GM19193 (cell line): ENCODE measurements around the gene NOL9.

ENCODE experiments used
- POLR2A ChIP-seq: IDR thresholded peaks from 4 replicates; pipeline ENCODE4 v1.6.1; 2011; ENCODE audit not compliant: insufficient read depth, insufficient read length; ENCODE audit errors: extremely low read depth

NOL9 gene

DNA sequence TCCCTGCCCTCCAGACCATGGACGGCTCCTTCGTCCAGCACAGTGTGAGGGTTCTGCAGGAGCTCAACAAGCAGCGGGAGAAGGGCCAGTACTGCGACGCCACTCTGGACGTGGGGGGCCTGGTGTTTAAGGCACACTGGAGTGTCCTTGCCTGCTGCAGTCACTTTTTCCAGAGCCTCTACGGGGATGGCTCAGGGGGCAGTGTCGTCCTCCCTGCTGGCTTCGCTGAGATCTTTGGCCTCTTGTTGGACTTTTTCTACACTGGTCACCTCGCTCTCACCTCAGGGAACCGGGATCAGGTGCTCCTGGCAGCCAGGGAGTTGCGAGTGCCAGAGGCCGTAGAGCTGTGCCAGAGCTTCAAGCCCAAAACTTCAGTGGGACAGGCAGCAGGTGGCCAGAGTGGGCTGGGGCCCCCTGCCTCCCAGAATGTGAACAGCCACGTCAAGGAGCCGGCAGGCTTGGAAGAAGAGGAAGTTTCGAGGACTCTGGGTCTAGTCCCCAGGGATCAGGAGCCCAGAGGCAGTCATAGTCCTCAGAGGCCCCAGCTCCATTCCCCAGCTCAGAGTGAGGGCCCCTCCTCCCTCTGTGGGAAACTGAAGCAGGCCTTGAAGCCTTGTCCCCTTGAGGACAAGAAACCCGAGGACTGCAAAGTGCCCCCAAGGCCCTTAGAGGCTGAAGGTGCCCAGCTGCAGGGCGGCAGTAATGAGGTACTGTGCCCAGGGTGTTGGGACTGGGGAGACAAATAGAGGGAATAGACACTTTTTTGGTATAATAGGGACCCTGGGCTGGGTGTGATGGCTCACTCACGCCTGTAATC, 26.5 kb upstream of the NOL9 start:
- TF ChIP-seq POLR2A, result no peak

DNA sequence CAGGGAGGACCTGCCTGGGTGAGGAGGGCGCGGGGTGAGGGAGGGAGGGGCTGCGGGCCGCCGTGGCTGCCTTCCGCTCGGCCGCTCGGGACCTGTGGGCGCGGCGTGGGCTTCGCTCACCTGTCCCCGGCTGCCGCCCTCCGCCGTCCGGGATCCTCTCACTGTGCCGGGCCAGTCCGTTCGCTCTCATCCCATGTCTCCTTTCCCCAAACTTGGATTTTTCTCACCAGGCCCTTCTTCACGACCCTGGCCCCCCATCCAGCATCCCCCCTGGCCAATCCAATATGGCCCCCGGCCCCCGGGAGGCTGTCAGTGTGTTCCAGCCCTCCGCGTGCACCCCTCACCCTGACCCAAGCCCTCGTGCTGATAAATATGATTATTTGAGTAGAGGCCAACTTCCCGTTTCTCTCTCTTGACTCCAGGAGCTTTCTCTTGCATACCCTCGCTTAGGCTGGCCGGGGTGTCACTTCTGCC, 25.8 kb upstream of the NOL9 start:
- TF ChIP-seq POLR2A, result no peak

DNA sequence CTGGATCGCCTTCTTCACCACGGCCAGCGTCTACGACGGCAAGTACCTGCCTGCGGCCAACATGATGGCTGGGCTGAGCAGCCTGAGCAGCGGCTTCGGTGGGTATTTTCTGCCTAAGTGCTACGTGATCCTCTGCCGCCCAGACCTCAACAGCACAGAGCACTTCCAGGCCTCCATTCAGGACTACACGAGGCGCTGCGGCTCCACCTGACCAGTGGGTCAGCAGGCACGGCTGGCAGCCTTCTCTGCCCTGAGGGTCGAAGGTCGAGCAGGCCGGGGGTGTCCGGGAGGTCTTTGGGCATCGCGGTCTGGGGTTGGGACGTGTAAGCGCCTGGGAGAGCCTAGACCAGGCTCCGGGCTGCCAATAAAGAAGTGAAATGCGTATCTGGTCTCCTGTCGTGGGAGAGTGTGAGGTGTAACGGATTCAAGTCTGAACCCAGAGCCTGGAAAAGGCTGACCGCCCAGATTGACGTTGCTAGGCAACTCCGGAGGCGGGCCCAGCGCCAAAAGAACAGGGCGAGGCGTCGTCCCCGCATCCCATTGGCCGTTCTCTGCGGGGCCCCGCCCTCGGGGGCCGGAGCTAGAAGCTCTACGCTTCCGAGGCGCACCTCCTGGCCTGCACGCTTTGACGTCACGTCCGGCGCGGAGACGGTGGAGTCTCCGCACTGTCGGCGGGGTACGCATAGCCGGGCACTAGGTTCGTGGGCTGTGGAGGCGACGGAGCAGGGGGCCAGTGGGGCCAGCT, 25.2 kb upstream of the NOL9 start, which contains the start of gene ZBTB48:
ZBTB48 (plus strand) TSS at position 621 of the 745 bp plus-strand sequence. CDS start 616 bp downstream, outside the sequence.
- peak; percentile 96 for TF ChIP-seq POLR2A

DNA sequence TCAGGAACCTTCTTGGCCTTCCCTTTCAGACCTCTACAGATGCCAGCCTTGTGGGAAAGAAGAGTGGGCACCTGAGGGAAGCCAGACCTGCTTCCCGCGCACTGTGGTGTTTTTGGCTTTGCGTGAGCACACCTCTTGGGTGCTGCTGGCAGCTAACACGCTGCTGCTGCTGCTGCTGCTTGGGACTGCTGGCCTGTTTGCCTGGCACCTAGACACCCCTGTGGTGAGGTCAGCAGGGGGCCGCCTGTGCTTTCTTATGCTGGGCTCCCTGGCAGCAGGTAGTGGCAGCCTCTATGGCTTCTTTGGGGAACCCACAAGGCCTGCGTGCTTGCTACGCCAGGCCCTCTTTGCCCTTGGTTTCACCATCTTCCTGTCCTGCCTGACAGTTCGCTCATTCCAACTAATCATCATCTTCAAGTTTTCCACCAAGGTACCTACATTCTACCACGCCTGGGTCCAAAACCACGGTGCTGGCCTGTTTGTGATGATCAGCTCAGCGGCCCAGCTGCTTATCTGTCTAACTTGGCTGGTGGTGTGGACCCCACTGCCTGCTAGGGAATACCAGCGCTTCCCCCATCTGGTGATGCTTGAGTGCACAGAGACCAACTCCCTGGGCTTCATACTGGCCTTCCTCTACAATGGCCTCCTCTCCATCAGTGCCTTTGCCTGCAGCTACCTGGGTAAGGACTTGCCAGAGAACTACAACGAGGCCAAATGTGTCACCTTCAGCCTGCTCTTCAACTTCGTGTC, 24.5 kb upstream of the NOL9 start:
- no peak for TF ChIP-seq POLR2A

- TF ChIP-seq POLR2A, result no peak
These were observed 23.7 kb upstream of the NOL9 start for GRCh38 chr1:6577831-6578525.

DNA sequence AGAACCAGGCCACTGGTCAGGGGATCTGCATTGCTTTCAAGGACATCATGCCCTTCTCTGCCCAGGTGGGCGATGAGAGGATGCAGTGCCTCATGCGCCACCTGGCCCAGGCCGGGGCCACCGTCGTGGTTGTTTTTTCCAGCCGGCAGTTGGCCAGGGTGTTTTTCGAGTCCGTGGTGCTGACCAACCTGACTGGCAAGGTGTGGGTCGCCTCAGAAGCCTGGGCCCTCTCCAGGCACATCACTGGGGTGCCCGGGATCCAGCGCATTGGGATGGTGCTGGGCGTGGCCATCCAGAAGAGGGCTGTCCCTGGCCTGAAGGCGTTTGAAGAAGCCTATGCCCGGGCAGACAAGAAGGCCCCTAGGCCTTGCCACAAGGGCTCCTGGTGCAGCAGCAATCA, 20.5 kb upstream of the NOL9 start:
- TF ChIP-seq POLR2A, result no peak

- no peak for TF ChIP-seq POLR2A
These were observed 19.8 kb upstream of the NOL9 start for GRCh38 chr1:6574025-6574620.

DNA sequence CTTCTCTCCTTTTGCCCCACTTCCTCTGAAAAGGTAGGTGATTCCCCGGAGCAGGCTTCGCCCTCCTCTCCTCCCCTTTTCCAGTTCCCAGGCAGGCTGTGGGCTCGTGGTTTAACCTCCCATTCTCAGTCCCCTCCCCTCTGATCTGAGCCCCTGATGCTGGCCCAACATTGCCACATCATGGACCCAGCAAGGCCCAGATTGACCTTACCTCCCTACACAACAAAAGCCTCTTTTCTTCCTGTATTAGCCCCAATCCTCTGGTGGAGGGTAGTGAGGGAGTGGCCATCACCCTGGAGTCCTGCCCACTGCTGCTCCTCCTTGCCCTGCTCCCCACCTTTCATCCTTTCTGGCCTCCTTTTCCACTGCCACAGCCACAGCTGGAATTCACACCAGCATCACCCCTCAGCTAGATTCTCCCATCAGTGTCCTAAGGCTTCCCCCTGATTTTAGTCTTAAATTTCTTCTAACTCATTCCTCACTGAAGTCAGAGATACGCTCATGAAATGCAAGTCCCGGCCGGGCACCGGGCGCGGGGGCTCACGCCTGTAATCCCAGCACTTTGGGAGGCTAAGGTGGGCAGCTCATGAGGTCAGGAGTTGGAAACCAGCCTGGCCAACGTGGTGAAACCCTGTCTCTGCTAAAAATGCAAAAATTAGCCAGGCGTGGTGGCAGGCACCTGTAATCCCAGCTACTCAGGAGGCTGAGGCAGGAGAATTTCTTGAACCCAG, 18.5 kb upstream of the NOL9 start:
- TF ChIP-seq POLR2A, result no peak

DNA sequence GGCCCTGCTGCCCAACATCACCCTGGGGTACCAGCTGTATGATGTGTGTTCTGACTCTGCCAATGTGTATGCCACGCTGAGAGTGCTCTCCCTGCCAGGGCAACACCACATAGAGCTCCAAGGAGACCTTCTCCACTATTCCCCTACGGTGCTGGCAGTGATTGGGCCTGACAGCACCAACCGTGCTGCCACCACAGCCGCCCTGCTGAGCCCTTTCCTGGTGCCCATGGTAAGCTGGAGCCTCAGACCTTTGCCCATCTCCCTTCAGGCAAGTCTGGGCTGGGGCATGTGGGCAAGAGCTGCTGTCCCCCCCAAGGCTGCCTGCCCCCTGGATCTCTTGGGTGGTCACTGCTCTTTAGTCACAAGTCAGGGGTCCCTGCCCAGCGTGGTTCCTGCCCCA, 16.7 kb upstream of the NOL9 start:
- TF ChIP-seq POLR2A, result no peak

GRCh38 chr1:6570100-6570499, 15.8 kb upstream of the NOL9 start:
- TF ChIP-seq POLR2A, result no peak

DNA sequence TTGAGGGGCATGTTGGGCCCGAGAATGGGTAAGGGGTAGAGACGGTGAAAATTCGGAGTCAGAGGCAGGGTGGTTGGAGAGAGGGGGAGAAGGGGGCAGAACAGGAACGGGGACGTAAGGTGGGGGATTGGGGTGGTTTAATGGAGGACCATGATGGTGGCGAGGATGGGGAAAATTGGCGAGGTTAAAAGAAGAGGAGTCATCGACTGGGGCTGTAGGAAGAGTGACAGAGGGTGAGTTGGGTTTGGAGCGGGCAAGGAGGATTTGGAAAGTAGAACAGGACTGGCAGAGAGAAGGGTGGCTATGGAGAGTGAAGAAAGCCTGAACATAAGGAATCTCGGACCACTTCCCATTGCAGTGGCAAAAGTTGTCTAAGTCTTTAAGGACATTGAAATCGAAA, 14.7 kb upstream of the NOL9 start:
- no peak for TF ChIP-seq POLR2A

DNA sequence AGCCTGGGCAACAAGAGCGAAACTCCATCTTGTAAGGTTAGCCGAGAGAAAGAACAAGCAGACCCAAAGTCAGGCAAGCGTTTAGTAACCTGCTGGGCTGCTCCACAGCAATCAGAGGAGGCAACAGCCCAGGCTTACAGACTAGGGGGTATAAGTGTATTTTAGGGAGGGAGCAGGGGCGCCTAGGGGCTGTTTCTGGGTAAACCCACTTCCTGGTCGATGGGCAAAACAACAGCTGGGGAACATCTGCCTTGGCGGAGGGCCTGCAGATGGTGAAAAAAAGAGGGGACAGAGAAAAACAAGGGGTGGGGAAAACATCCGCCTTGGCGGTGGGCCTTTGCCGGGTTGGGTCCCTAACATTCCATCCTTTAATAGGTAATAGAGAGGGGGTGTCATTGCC, 6.0 kb upstream of the NOL9 start:
- TF ChIP-seq POLR2A, result no peak

- no peak for TF ChIP-seq POLR2A
These were observed 3.3 kb upstream of the NOL9 start for GRCh38 chr1:6557597-6557996.
